HCT116 (cell line): ENCODE data around the gene HHATL. TPM values are rescaled to one million over a fixed set of nuclear protein-coding genes. Genes with fewer than 3 reads are reported as not detected.

Experiments
- ATAC-seq: fragments of 200-7000 bp; cut with Tn5 transposase; 2 replicates; pipeline ENCODE4 v1.9.1; 2020; ENCODE audit warnings: mild to moderate bottlenecking, moderate library complexity
- BruUV-seq: library from RNA; stranded (reverse); fragments of 400-500 nt; replicated peaks from 2 replicates; lab custom pipeline; 2021; lab: Mats Ljungman, UMichigan
- CTCF ChIA-PET: fragments of 300-600 bp; sonication (Branson Sonifier 250); formaldehyde crosslinking; loops from one replicate; lab custom pipeline; 2021; ENCODE audit warnings: antibody characterized with exemption; lab: Charles Lee
- POLR2A ChIA-PET: fragments of 300-600, 350-600 bp; sonication (Branson Sonifier 250); formaldehyde crosslinking; loops from one replicate; lab custom pipeline; 2021; ENCODE audit warnings: antibody characterized with exemption; lab: Charles Lee
- RAD21 ChIA-PET, 2 experiments: fragments of 300-600 bp; sonication (Branson Sonifier 250); formaldehyde crosslinking; loops; one replicate each; lab custom pipeline; 2023; ENCODE audit warnings: low total read pairs in 2 of 2; ENCODE audit not compliant: uncharacterized antibody in 2 of 2, unreplicated experiment in 2 of 2, low non-redundant PET in 1 of 2; lab: Charles Lee
- DNase-seq: peaks from one replicate; pipeline ENCODE4 v3.0.0-alpha.2; 2010; ENCODE audit warnings: low read depth, low spot score
- H2AFZ ChIP-seq: fragments of 200-600 bp; shearing (Covaris generic), sonication (generic); 2 replicates; pipeline ENCODE4 v1.6.1; 2017; ENCODE audit warnings: low read depth, mixed run types, mixed read lengths, antibody characterized with exemption, low read length; ENCODE audit not compliant: poor library complexity, severe bottlenecking
- H3K27ac ChIP-seq: 2 replicates; pipeline ENCODE4 v1.5.1; 2012; ENCODE audit warnings: low read depth, low read length
- H3K27me3 ChIP-seq: fragments of 200-600 bp; sonication (generic); 2 replicates; pipeline ENCODE4 v1.6.1; 2016; ENCODE audit warnings: mixed run types, low read length, mixed read lengths; ENCODE audit not compliant: insufficient read depth
- H3K36me3 ChIP-seq, 2 experiments: fragments of 200-500 bp in 1 of 2; fragments of 200-600 bp in 1 of 2; sonication (Bioruptor generic) in 1 of 2; sonication (generic) in 1 of 2; 2 replicates each; pipeline versions ENCODE4 v1.5.1 to v1.6.1; 2014 to 2016; ENCODE audit warnings: low read length in 2 of 2, inconsistent platforms in 1 of 2, mixed read lengths in 1 of 2, mixed run types in 1 of 2; ENCODE audit not compliant: insufficient read depth in 2 of 2, control insufficient read depth in 1 of 2
- H3K4me1 ChIP-seq, 2 experiments: fragments of 200-600 bp in 1 of 2; sonication (generic) in 1 of 2; 2 replicates each; pipeline versions ENCODE4 v1.5.1 to v1.6.1; 2012 to 2017; ENCODE audit warnings: low read length in 2 of 2, inconsistent platforms in 1 of 2, mild to moderate bottlenecking in 1 of 2, mixed read lengths in 1 of 2, mixed run types in 1 of 2, moderate library complexity in 1 of 2; ENCODE audit not compliant: insufficient read depth in 2 of 2, control insufficient read depth in 1 of 2
- H3K4me2 ChIP-seq: fragments of 200-600 bp; sonication (generic); 2 replicates; pipeline ENCODE4 v1.6.1; 2017; ENCODE audit warnings: mixed run types, low read length, mixed read lengths
- H3K4me3 ChIP-seq, 2 experiments: fragments of 200-600 bp in 1 of 2; sonication (generic) in 1 of 2; replicated peaks in 1 of 2; 2 replicates each; pipeline ENCODE4 v1.5.1; 2011 to 2016; ENCODE audit warnings: low read length in 2 of 2, control low read depth in 1 of 2, low read depth in 1 of 2, mild to moderate bottlenecking in 1 of 2, mixed read lengths in 1 of 2, mixed run types in 1 of 2
- H3K79me2 ChIP-seq: fragments of 200-600 bp; sonication (generic); 2 replicates; pipeline ENCODE4 v1.6.1; 2017; ENCODE audit warnings: mild to moderate bottlenecking, mixed run types, low read length, moderate library complexity, mixed read lengths; ENCODE audit not compliant: insufficient read depth
- H3K9ac ChIP-seq: fragments of 200-600 bp; sonication (generic); 2 replicates; pipeline ENCODE4 v1.6.1; 2016; ENCODE audit warnings: low read length, mixed read lengths
- H3K9me2 ChIP-seq: fragments of 200-600 bp; sonication (generic), shearing (Covaris generic); 2 replicates; pipeline ENCODE4 v1.6.1; 2017; ENCODE audit warnings: mixed run types, mild to moderate bottlenecking, moderate library complexity; ENCODE audit not compliant: insufficient read depth
- H3K9me3 ChIP-seq, 2 experiments: fragments of 200-500 bp in 1 of 2; fragments of 200-600 bp in 1 of 2; sonication (Bioruptor generic) in 1 of 2; sonication (generic) in 1 of 2; 2 replicates each; pipeline ENCODE4 v1.6.1; 2014 to 2017; ENCODE audit warnings: low read length in 2 of 2, mixed read lengths in 2 of 2, inconsistent platforms in 1 of 2, low read depth in 1 of 2, mild to moderate bottlenecking in 1 of 2, mixed run types in 1 of 2, moderate library complexity in 1 of 2; ENCODE audit not compliant: control insufficient read depth in 1 of 2, insufficient read depth in 1 of 2
- H4K20me1 ChIP-seq: fragments of 200-600 bp; sonication (generic), shearing (Covaris generic); 2 replicates; pipeline ENCODE4 v1.6.1; 2017; ENCODE audit warnings: mixed run types, mild to moderate bottlenecking, moderate library complexity; ENCODE audit not compliant: insufficient read depth
- ATF3 ChIP-seq: IDR thresholded peaks from 2 replicates; pipeline ENCODE4 v1.6.1; 2012
- CBX3 ChIP-seq: IDR thresholded peaks from 2 replicates; pipeline ENCODE4 v1.6.1; 2012; ENCODE audit warnings: low read depth
- CEBPB ChIP-seq: IDR thresholded peaks from 2 replicates; pipeline ENCODE4 v1.6.1; 2012; ENCODE audit warnings: low read depth
- EGR1 ChIP-seq: IDR thresholded peaks from 2 replicates; pipeline ENCODE4 v1.6.1; 2012; ENCODE audit warnings: low read depth
- ELF1 ChIP-seq: IDR thresholded peaks from 2 replicates; pipeline ENCODE4 v1.6.1; 2012; ENCODE audit warnings: low read depth, borderline replicate concordance
- EZH2 ChIP-seq: fragments of 200-600 bp; sonication (generic); IDR thresholded peaks from 2 replicates; pipeline ENCODE4 v1.6.1; 2017; ENCODE audit warnings: antibody characterized with exemption, mixed run types
- EZH2phosphoT487 ChIP-seq: fragments of 200-600 bp; IDR thresholded peaks from 2 replicates; pipeline ENCODE4 v1.6.1; 2018; ENCODE audit warnings: antibody characterized with exemption, borderline replicate concordance
- FOSL1 ChIP-seq: IDR thresholded peaks from 2 replicates; pipeline ENCODE4 v1.6.1; 2012; ENCODE audit warnings: low read depth
- JUND ChIP-seq: IDR thresholded peaks from 2 replicates; pipeline ENCODE4 v1.6.1; 2012
- MAX ChIP-seq: IDR thresholded peaks from 2 replicates; pipeline ENCODE4 v1.6.1; 2012
- POLR2A ChIP-seq: IDR thresholded peaks from 2 replicates; pipeline ENCODE4 v1.7.0; 2011; ENCODE audit warnings: borderline replicate concordance; ENCODE audit not compliant: insufficient read depth, insufficient read length; ENCODE audit errors: extremely low read depth
- POLR2AphosphoS5 ChIP-seq: IDR thresholded peaks from 2 replicates; pipeline ENCODE4 v1.6.1; 2011; ENCODE audit warnings: mild to moderate bottlenecking, low read depth, low read length, moderate library complexity
- REST ChIP-seq: IDR thresholded peaks from 2 replicates; pipeline ENCODE4 v1.6.1; 2012; ENCODE audit warnings: low read depth
- SP1 ChIP-seq: IDR thresholded peaks from 2 replicates; pipeline ENCODE4 v1.6.1; 2012; ENCODE audit warnings: low read depth
- SRF ChIP-seq: IDR thresholded peaks from 2 replicates; pipeline ENCODE4 v1.6.1; 2012; ENCODE audit warnings: low read depth
- TCF7L2 ChIP-seq: IDR thresholded peaks from 2 replicates; pipeline ENCODE4 v1.7.0; 2011; ENCODE audit warnings: borderline replicate concordance, inconsistent platforms; ENCODE audit not compliant: insufficient read depth, insufficient read length; ENCODE audit errors: extremely low read depth
- YY1 ChIP-seq: IDR thresholded peaks from 2 replicates; pipeline ENCODE4 v1.6.1; 2011; ENCODE audit warnings: low read length, low read depth, moderate library complexity, mild to moderate bottlenecking; ENCODE audit not compliant: insufficient replicate concordance; ENCODE audit errors: extremely low read depth
- ZBTB33 ChIP-seq: IDR thresholded peaks from 2 replicates; pipeline ENCODE4 v1.6.1; 2011; ENCODE audit warnings: mild to moderate bottlenecking, low read length, moderate library complexity; ENCODE audit not compliant: insufficient replicate concordance; ENCODE audit errors: extremely low read depth
- ZFX ChIP-seq: fragments of 450-650 bp; IDR thresholded peaks from 2 replicates; pipeline ENCODE4 v1.6.1; 2017
- intact Hi-C: fragments of 100-400 bp; cut with micrococcal nuclease; formaldehyde crosslinking; loops from 2 replicates; pipeline ENCODE4 v1.10.0; 2022
- total RNA-seq: library from RNA; stranded (reverse); gene quantifications from one replicate; pipeline ENCODE4 v1.2.1, GENCODE V29; 2021; ENCODE audit not compliant: unreplicated experiment

HHATL gene
- total RNA-seq, 1 experiment from 2014 or later = 0.52 TPM

GRCh38 chr3:42657675-42658074, 44.9 kb downstream of the HHATL start:
- no peaks in the 10 kb centered on the region for H4K20me1 ChIP-seq
- H3K4me1 ChIP-seq = peaks cover 22 to 36% of the 10 kb centered on the region in 2 experiments
- H3K79me2 ChIP-seq = peaks cover 16% of the 10 kb centered on the region; the same call in 1 of the 2 replicates
- no peak overlapping the region for H3K9ac ChIP-seq
- no peak overlapping the region for H3K27ac ChIP-seq
- H3K9me3 ChIP-seq = no peaks in the 10 kb centered on the region
- TF ChIP-seq ZBTB33 (no peak), EZH2phosphoT487 (no peak), EZH2 (no peak), CEBPB (no peak), EGR1 (no peak), TCF7L2 (no peak), POLR2AphosphoS5 (no peak), FOSL1 (no peak), CBX3 (no peak), SP1 (no peak), ELF1 (no peak), ZFX (no peak), YY1 (no peak), REST (no peak), JUND (no peak), ATF3 (no peak), MAX (no peak), SRF (no peak), POLR2A (no peak)
- ChIA-PET CTCF (interaction anchor here (1.1 kb wide), 1 partner anchor 88 kb away, joined by 4 read pairs; no protein-coding TSS in a partner anchor), POLR2A (no interaction called here), RAD21 (no interaction called here)
- ATAC-seq (no peak), DNase-seq (no peak)
- BruUV-seq = no TSS peak
- H3K27me3 ChIP-seq = no peaks in the 10 kb centered on the region
- H3K36me3 ChIP-seq = 0 out of 4 replicates have a peak, but pooled peaks cover 0 to 3% of the 10 kb centered on the region in 2 experiments
- H3K4me3 ChIP-seq = no peak overlapping the region
- H3K9me2 ChIP-seq = no peaks in the 10 kb centered on the region
- no peak overlapping the region for H3K4me2 ChIP-seq
- no peak overlapping the region for H2AFZ ChIP-seq
- intact Hi-C loops = no loop called here
